IMR-90 (cell line): ENCODE measurements around the gene ACTN1. TPM values are rescaled to one million over a fixed set of nuclear protein-coding genes. Genes with fewer than 3 reads are reported as not detected.

Experiments
- ATAC-seq: fragments of 200-7000 bp; cut with Tn5 transposase; 2 replicates; pipeline ENCODE4 v1.9.1; 2020; ENCODE audit warnings: low read depth, mild to moderate bottlenecking, moderate library complexity
- BruUV-seq: library from RNA; stranded (reverse); fragments of 400-500 nt; replicated peaks from 2 replicates; lab custom pipeline; 2021; lab: Mats Ljungman, UMichigan
- CTCF ChIA-PET: fragments of 300-600 bp; formaldehyde crosslinking; extraction: SDS; loops from one replicate; lab custom pipeline; 2021; ENCODE audit warnings: antibody characterized with exemption; lab: Yijun Ruan, JAX
- POLR2A ChIA-PET: fragments of 300-600 bp; sonication (Branson Sonifier 250); formaldehyde crosslinking; loops from one replicate; lab custom pipeline; 2022; ENCODE audit warnings: antibody characterized with exemption; ENCODE audit not compliant: unreplicated experiment; lab: Charles Lee
- DNase-seq: peaks from one replicate; pipeline ENCODE4 v3.0.0; 2013
- H2AFZ ChIP-seq: replicated peaks from 2 replicates; pipeline ENCODE3; 2013; ENCODE audit warnings: low read length, mild to moderate bottlenecking; ENCODE audit not compliant: poor library complexity
- H2AK5ac ChIP-seq: 2 replicates; pipeline ENCODE4 v1.6.1; 2013; ENCODE audit warnings: low read depth, low read length, inconsistent platforms
- H2AK9ac ChIP-seq: replicated peaks from 2 replicates; pipeline ENCODE3; 2013; ENCODE audit warnings: mild to moderate bottlenecking, low read depth, low read length, moderate library complexity; ENCODE audit not compliant: poor library complexity
- H2BK120ac ChIP-seq: 2 replicates; pipeline ENCODE4 v1.6.1; 2013; ENCODE audit warnings: low read depth, low read length, inconsistent platforms
- H2BK15ac ChIP-seq: 3 replicates; pipeline ENCODE4 v1.6.1; 2013; ENCODE audit warnings: low read depth, low read length, inconsistent platforms
- H2BK20ac ChIP-seq: 2 replicates; pipeline ENCODE4 v1.6.1; 2013; ENCODE audit warnings: low read depth, mild to moderate bottlenecking, inconsistent platforms, low read length, moderate library complexity
- H2BK5ac ChIP-seq: 2 replicates; pipeline ENCODE4 v1.6.1; 2013; ENCODE audit warnings: mild to moderate bottlenecking, low read depth, low read length, inconsistent platforms; ENCODE audit not compliant: poor library complexity, severe bottlenecking
- H3K14ac ChIP-seq: replicated peaks from 2 replicates; pipeline ENCODE4 v1.6.1; 2013; ENCODE audit warnings: low read depth, low read length, inconsistent platforms
- H3K18ac ChIP-seq: 2 replicates; pipeline ENCODE4 v1.6.1; 2013; ENCODE audit warnings: low read depth, low read length, control low read depth
- H3K23ac ChIP-seq: 2 replicates; pipeline ENCODE4 v1.6.1; 2013; ENCODE audit warnings: low read depth, low read length, inconsistent platforms
- H3K27ac ChIP-seq: 2 replicates; pipeline ENCODE4 v1.5.1; 2013; ENCODE audit warnings: mild to moderate bottlenecking, control low read depth, low read length; ENCODE audit not compliant: insufficient read depth
- H3K27me3 ChIP-seq: 2 replicates; pipeline ENCODE4 v1.6.1; 2013; ENCODE audit warnings: low read length; ENCODE audit not compliant: control insufficient read depth, insufficient read depth
- H3K36me3 ChIP-seq: 2 replicates; pipeline ENCODE4 v1.6.1; 2013; ENCODE audit warnings: low read length, mixed read lengths; ENCODE audit not compliant: control insufficient read depth, insufficient read depth
- H3K4ac ChIP-seq: 2 replicates; pipeline ENCODE4 v1.6.1; 2013; ENCODE audit warnings: low read depth, low read length, inconsistent platforms
- H3K4me1 ChIP-seq: 2 replicates; pipeline ENCODE4 v1.6.1; 2013; ENCODE audit warnings: low read length, mixed read lengths; ENCODE audit not compliant: control insufficient read depth, insufficient read depth
- H3K4me2 ChIP-seq: 2 replicates; pipeline ENCODE4 v1.6.1; 2013; ENCODE audit warnings: low read depth, mild to moderate bottlenecking, control low read depth, low read length, moderate library complexity
- H3K4me3 ChIP-seq: 2 replicates; pipeline ENCODE4 v1.5.1; 2013; ENCODE audit warnings: low read depth, mild to moderate bottlenecking, control low read depth, low read length, moderate library complexity; ENCODE audit not compliant: insufficient read depth
- H3K56ac ChIP-seq: 2 replicates; pipeline ENCODE4 v1.6.1; 2013; ENCODE audit warnings: low read length, inconsistent platforms; ENCODE audit not compliant: insufficient read depth; ENCODE audit errors: extremely low read depth
- H3K79me1 ChIP-seq, 2 experiments: 2 replicates each; pipeline ENCODE4 v1.6.1; 2013; ENCODE audit warnings: low read length in 2 of 2, inconsistent platforms in 1 of 2, low read depth in 1 of 2
- H3K9ac ChIP-seq: 2 replicates; pipeline ENCODE4 v1.6.1; 2013; ENCODE audit warnings: low read depth, low read length, control low read depth
- H3K9me1 ChIP-seq: 2 replicates; pipeline ENCODE4 v1.6.1; 2013; ENCODE audit warnings: low read length, inconsistent platforms; ENCODE audit not compliant: insufficient read depth
- H3K9me3 ChIP-seq: 2 replicates; pipeline ENCODE4 v1.6.1; 2013; ENCODE audit warnings: low read length; ENCODE audit not compliant: control insufficient read depth, insufficient read depth
- H4K20me1 ChIP-seq: 2 replicates; pipeline ENCODE4 v1.6.1; 2013; ENCODE audit warnings: low read length, inconsistent platforms; ENCODE audit not compliant: insufficient read depth
- H4K5ac ChIP-seq: 2 replicates; pipeline ENCODE4 v1.6.1; 2013; ENCODE audit warnings: mild to moderate bottlenecking, low read depth, low read length, control low read depth
- H4K8ac ChIP-seq, 2 experiments: 2 replicates each; pipeline ENCODE4 v1.6.1; 2013; ENCODE audit warnings: low read depth in 2 of 2, low read length in 2 of 2, control low read depth in 1 of 2, inconsistent platforms in 1 of 2
- H4K91ac ChIP-seq: 2 replicates; pipeline ENCODE4 v1.6.1; 2013; ENCODE audit warnings: low read depth, low read length, inconsistent platforms; ENCODE audit not compliant: insufficient read depth
- BHLHE40 ChIP-seq: fragments of 150-350 bp; IDR thresholded peaks from 2 replicates; pipeline ENCODE4 v1.6.1; 2016; ENCODE audit warnings: mild to moderate bottlenecking, low read depth, low read length
- CEBPB ChIP-seq: IDR thresholded peaks from 2 replicates; pipeline ENCODE4 v1.6.1; 2012; ENCODE audit warnings: low read depth, low read length, improper control_type of control experiment
- CHD1 ChIP-seq: IDR thresholded peaks from 2 replicates; pipeline ENCODE4 v1.6.1; 2012; ENCODE audit warnings: low read depth, low read length, improper control_type of control experiment
- FOS ChIP-seq: fragments of 150-350 bp; IDR thresholded peaks from 2 replicates; pipeline ENCODE4 v1.6.1; 2016; ENCODE audit warnings: low read depth, low read length
- MAFK ChIP-seq: IDR thresholded peaks from 2 replicates; pipeline ENCODE4 v1.6.1; 2012; ENCODE audit warnings: low read depth, low read length, improper control_type of control experiment
- MAZ ChIP-seq: IDR thresholded peaks from 2 replicates; pipeline ENCODE4 v1.6.1; 2012; ENCODE audit warnings: low read depth, mild to moderate bottlenecking, low read length, improper control_type of control experiment, moderate library complexity, borderline replicate concordance
- MXI1 ChIP-seq: IDR thresholded peaks from 2 replicates; pipeline ENCODE4 v1.6.1; 2012; ENCODE audit warnings: low read depth, mild to moderate bottlenecking, low read length, moderate library complexity, borderline replicate concordance
- NFE2L2 ChIP-seq: fragments of 150-350 bp; IDR thresholded peaks from 2 replicates; pipeline ENCODE4 v1.6.1; 2016; ENCODE audit warnings: low read depth, mild to moderate bottlenecking, low read length
- POLR2A ChIP-seq: IDR thresholded peaks from 2 replicates; pipeline ENCODE4 v1.6.1; 2012; ENCODE audit warnings: mild to moderate bottlenecking, low read depth, low read length
- RCOR1 ChIP-seq: IDR thresholded peaks from 2 replicates; pipeline ENCODE4 v1.6.1; 2012; ENCODE audit warnings: mild to moderate bottlenecking, low read length, improper control_type of control experiment; ENCODE audit not compliant: insufficient replicate concordance
- RFX5 ChIP-seq: IDR thresholded peaks from 2 replicates; pipeline ENCODE4 v1.8.0; 2012; ENCODE audit warnings: low read depth, mild to moderate bottlenecking, low read length, moderate library complexity
- SMC3 ChIP-seq: fragments of 150-350 bp; IDR thresholded peaks from 2 replicates; pipeline ENCODE4 v1.6.1; 2016; ENCODE audit warnings: low read depth, mild to moderate bottlenecking, antibody characterized with exemption, low read length, moderate library complexity
- WGBS, 2 experiments: methylation state at CpG; one replicate each; pipeline versions ENCODE4 v1.1.5 to v1.1.7; 2013; ENCODE audit warnings: missing lambda C conversion rate in 2 of 2; ENCODE audit not compliant: insufficient read length in 1 of 2; ENCODE audit errors: extremely low coverage in 2 of 2; 5-methylcytosine and 5-hydroxymethylcytosine counted together
- dilution Hi-C: fragments of 300-500 bp; cut with HindIII; formaldehyde crosslinking; loops from one replicate; pipeline ENCODE4 v1.14.3; 2018; ENCODE audit warnings: low sequenced_read_pairs; ENCODE audit not compliant: unreplicated experiment
- in situ Hi-C: fragments of 300-500 bp; cut with MboI; formaldehyde crosslinking; loops from 3 replicates; pipeline ENCODE4 v1.14.3; 2019; ENCODE audit warnings: low sequenced_read_pairs, inconsistent platforms, mixed read lengths
- intact Hi-C: fragments of 100-400 bp; cut with micrococcal nuclease; formaldehyde crosslinking; loops from 2 replicates; pipeline ENCODE4 v1.10.0; 2022
- polyA plus RNA-seq, 3 experiments: library from polyadenylated mRNA; depleted of rRNA; stranded (reverse); fragments of >200 nt; gene quantifications; 2 replicates each; pipeline ENCODE4 v1.2.3, GENCODE V29; 2012; ENCODE audit warnings: low replicate concordance in 1 of 3
- total RNA-seq: library from RNA; depleted of rRNA; stranded (reverse); fragments of >200 nt; gene quantifications from 2 replicates; pipeline ENCODE4 v1.2.3, GENCODE V29; 2012
- TF ChIP-seq, protein P1 (sequence below): conservative IDR thresholded peaks from 2 replicates; pipeline ENCODE4 v1.5.1; 2012; ENCODE audit warnings: mild to moderate bottlenecking, low read depth, low read length, improper control_type of control experiment
- TF ChIP-seq, protein P2 (sequence below): fragments of 150-350 bp; IDR thresholded peaks from 2 replicates; pipeline ENCODE4 v1.6.1; 2017; ENCODE audit warnings: mild to moderate bottlenecking, antibody characterized with exemption, low read length, low read depth
- TF ChIP-seq, protein P3 (sequence below): fragments of 150-350 bp; IDR thresholded peaks from 2 replicates; pipeline ENCODE4 v1.6.1; 2016; ENCODE audit warnings: low read depth, mild to moderate bottlenecking, low read length, moderate library complexity, borderline replicate concordance

The ACTN1 gene
- total and polyA plus RNA-seq, 2 of the 4 experiments (the other 2 are of a cell fraction) = 684 to 766 TPM

DNA sequence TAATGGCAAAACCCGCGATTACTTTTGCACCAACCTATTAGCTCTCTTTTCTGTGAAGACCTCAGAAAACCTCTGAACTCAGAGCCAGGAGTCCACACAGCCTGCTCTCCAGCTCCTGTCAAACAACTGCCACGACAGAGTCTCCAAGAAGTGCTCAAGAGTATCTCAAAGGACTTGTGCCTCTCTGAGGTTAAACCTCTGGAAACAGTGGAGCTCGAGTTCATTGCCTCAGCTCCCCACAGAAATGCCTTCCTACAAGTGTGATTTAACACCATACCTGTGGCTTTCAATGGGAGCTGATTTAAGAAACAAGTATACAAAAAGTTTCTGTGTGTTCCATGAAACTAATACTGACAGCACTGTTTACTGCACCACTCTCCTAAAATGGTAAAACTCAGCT is 20.1 kb downstream of the ACTN1 start:
- H2AK9ac ChIP-seq = peak overlapping the region; percentile 6
- 0 out of 2 replicates have a peak overlapping the region, but pooled peaks have one; percentile 12 for H2BK120ac ChIP-seq
- no peak overlapping the region for H3K9ac ChIP-seq
- H2AK5ac ChIP-seq = 0 out of 2 replicates have a peak overlapping the region, but pooled peaks have one; percentile 8
- BruUV-seq = no TSS peak
- H3K9me3 ChIP-seq = no peaks in the 10 kb centered on the region
- H3K4me3 ChIP-seq = no peak overlapping the region
- ChIA-PET CTCF (interaction anchor here (0.6 to 1.1 kb wide), 5 partner anchors 10 to 149 kb away, joined by 3 to 5 read pairs (median 4); no protein-coding TSS in a partner anchor), POLR2A (interaction anchor here (0.6 to 1.3 kb wide), 3 partner anchors 17 to 148 kb away, joined by 3 to 4 read pairs (median 4); no protein-coding TSS in a partner anchor)
- peaks cover 61% of the 10 kb centered on the region for H3K4me1 ChIP-seq
- peak overlapping the region; percentile 49 for H3K14ac ChIP-seq
- H2BK15ac ChIP-seq = no peak overlapping the region
- peaks cover 52% of the 10 kb centered on the region for H3K9me1 ChIP-seq
- H3K79me1 ChIP-seq = peaks cover 0 to 75% of the 10 kb centered on the region in 2 experiments; a peak in 2 of 4 replicates
- H2AFZ ChIP-seq = no peak overlapping the region
- H3K4me2 ChIP-seq = peak overlapping the region; percentile 18
- peak overlapping the region; percentile 2; the same call in 1 of the 2 replicates for H3K56ac ChIP-seq
- intact Hi-C loops = no loop called here
- peak overlapping the region; percentile 23; the same call in 1 of the 2 replicates for H3K18ac ChIP-seq
- H2BK5ac ChIP-seq = peak overlapping the region; percentile 61
- H4K20me1 ChIP-seq = peaks cover 100% of the 10 kb centered on the region
- H3K27ac ChIP-seq = peak overlapping the region; percentile 48; the same call in 1 of the 2 replicates
- H4K8ac ChIP-seq = peak overlapping the region in 1 of 2 experiments; percentile 10; a peak in 1 of 4 replicates
- peak overlapping the region; percentile 86 for H3K23ac ChIP-seq
- dilution Hi-C loops = no loop called here
- H3K27me3 ChIP-seq = no peaks in the 10 kb centered on the region
- H4K5ac ChIP-seq = peak overlapping the region; percentile 5; the same call in 1 of the 2 replicates
- H3K36me3 ChIP-seq = peaks cover 42% of the 10 kb centered on the region
- ATAC-seq = no peak
- no peak overlapping the region for H2BK20ac ChIP-seq
- H3K4ac ChIP-seq = peak overlapping the region; percentile 37; the same call in 1 of the 2 replicates
- H4K91ac ChIP-seq = 0 out of 2 replicates have a peak overlapping the region, but pooled peaks have one; percentile 4
- no CpG with 5 or more reads among the region's 4 CpGs for WGBS, 2 experiments
- DNase-seq = no peak
- in situ Hi-C loops = no loop called here
- no peak for TF ChIP-seq CHD1
- TF ChIP-seq, protein P1, sequence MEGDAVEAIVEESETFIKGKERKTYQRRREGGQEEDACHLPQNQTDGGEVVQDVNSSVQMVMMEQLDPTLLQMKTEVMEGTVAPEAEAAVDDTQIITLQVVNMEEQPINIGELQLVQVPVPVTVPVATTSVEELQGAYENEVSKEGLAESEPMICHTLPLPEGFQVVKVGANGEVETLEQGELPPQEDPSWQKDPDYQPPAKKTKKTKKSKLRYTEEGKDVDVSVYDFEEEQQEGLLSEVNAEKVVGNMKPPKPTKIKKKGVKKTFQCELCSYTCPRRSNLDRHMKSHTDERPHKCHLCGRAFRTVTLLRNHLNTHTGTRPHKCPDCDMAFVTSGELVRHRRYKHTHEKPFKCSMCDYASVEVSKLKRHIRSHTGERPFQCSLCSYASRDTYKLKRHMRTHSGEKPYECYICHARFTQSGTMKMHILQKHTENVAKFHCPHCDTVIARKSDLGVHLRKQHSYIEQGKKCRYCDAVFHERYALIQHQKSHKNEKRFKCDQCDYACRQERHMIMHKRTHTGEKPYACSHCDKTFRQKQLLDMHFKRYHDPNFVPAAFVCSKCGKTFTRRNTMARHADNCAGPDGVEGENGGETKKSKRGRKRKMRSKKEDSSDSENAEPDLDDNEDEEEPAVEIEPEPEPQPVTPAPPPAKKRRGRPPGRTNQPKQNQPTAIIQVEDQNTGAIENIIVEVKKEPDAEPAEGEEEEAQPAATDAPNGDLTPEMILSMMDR = no peak
- no peak for TF ChIP-seq MAZ
- no peak for TF ChIP-seq RFX5
- TF ChIP-seq CEBPB = no peak
- no peak for TF ChIP-seq SMC3
- TF ChIP-seq MXI1 = no peak
- no peak for TF ChIP-seq RCOR1
- TF ChIP-seq, protein P2, sequence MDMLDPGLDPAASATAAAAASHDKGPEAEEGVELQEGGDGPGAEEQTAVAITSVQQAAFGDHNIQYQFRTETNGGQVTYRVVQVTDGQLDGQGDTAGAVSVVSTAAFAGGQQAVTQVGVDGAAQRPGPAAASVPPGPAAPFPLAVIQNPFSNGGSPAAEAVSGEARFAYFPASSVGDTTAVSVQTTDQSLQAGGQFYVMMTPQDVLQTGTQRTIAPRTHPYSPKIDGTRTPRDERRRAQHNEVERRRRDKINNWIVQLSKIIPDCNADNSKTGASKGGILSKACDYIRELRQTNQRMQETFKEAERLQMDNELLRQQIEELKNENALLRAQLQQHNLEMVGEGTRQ = no peak
- TF ChIP-seq, protein P3, sequence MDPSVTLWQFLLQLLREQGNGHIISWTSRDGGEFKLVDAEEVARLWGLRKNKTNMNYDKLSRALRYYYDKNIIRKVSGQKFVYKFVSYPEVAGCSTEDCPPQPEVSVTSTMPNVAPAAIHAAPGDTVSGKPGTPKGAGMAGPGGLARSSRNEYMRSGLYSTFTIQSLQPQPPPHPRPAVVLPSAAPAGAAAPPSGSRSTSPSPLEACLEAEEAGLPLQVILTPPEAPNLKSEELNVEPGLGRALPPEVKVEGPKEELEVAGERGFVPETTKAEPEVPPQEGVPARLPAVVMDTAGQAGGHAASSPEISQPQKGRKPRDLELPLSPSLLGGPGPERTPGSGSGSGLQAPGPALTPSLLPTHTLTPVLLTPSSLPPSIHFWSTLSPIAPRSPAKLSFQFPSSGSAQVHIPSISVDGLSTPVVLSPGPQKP = no peak
- no peak for TF ChIP-seq BHLHE40
- TF ChIP-seq POLR2A = no peak
- TF ChIP-seq FOS = no peak
- TF ChIP-seq MAFK = no peak
- TF ChIP-seq NFE2L2 = no peak
